ENCODE measurements around the gene HOOK2.

DNA sequence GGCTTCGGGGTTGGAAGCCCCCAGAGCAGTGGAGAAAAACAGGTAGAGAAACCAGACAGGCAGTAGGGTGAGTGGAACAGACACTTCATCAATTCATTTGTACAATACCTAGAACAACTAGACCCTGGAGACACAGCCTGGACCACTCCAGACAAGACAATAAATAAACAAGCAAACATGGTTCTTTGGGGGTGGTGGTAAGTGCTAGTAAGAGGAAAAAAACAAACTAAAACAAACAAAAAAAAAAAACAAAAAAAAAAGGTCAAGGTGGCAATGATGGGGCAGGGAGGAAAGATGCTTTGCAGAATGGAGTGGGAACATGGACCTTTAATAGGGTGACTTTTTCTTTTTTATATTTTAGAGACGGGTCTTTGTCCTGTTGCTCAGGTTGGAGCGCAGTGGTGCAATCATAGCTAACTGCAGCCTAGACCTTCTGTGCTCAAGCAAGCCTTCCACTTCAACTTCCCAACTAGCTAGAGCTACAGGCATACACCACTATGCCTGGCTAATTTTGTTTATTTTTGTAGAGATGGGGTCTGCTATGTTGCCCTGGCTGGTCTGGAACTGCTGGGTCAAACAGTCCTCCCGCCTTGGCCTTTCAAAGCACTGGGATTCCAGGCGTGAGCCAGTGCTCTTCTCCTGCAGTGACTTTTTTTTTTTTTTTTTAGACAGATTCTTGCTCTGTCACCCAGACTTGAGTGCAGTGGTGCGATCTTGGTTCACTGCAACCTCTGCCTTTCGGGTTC is 19.0 kb upstream of the HOOK2 start:
- no peak for TF ChIP-seq EP300 (IDR thresholded peaks at IDR 0.05; ENCODE audit: borderline replicate concordance in 1 of 2, low read depth in 1 of 2, low read length in 1 of 2)
- TF ChIP-seq RCOR1 (IDR thresholded peaks at IDR 0.05; ENCODE audit: low read length): no peak
- TF ChIP-seq NFIC (IDR thresholded peaks at IDR 0.05; ENCODE audit: borderline replicate concordance): no peak
- no peak for TF ChIP-seq ELF1 (IDR thresholded peaks at IDR 0.05)
- TF ChIP-seq FOXJ3 (CRISPR knock-in tag; IDR thresholded peaks at IDR 0.05): no peak

Measured in SK-N-SH (cell line).